ENCODE data around the gene TMEM147. TPM values are rescaled to one million over a fixed set of nuclear protein-coding genes. Genes with fewer than 3 reads are reported as not detected.

TMEM147 gene
- total RNA-seq, 1 donor from 2014 or later: 104 TPM

- Histone ChIP-seq H3K9me3 (no peaks in the 10 kb centered on the region), H3K4me3 (peak overlapping the region; percentile 16 to 30), H3K36me3 (no peaks in the 10 kb centered on the region), H3K4me1 (peaks cover 13% of the 10 kb centered on the region), H3K27me3 (no peaks in the 10 kb centered on the region), H3K27ac (no peak overlapping the region)
- no peak for TF ChIP-seq CTCF (IDR thresholded peaks at IDR 0.05)
- TF ChIP-seq POLR2AphosphoS5 (IDR thresholded peaks at IDR 0.05; ENCODE audit: insufficient read depth in 1 of 2, low read depth in 1 of 2): no peak
- no peak for TF ChIP-seq POLR2A (IDR thresholded peaks at IDR 0.05)
- intact Hi-C loops (cut with DNase I): no loop called here
- no peak for DNase-seq (ENCODE audit: extremely low spot score in 2 of 2)
Measured at GRCh38 chr19:35558400-35559280, 13.2 kb downstream of the TMEM147 start.

GRCh38 chr19:35559281-35559659 is 13.8 kb downstream of the TMEM147 start:
- Histone ChIP-seq H3K9me3 (no peaks in the 10 kb centered on the region), H3K36me3 (no peaks in the 10 kb centered on the region), H3K27ac (no peak overlapping the region), H3K27me3 (no peaks in the 10 kb centered on the region), H3K4me1 (peaks cover 13% of the 10 kb centered on the region), H3K4me3 (no peak overlapping the region)
- intact Hi-C loops (cut with DNase I): no loop called here
- TF ChIP-seq POLR2AphosphoS5 (IDR thresholded peaks at IDR 0.05; ENCODE audit: insufficient read depth in 1 of 2, low read depth in 1 of 2): no peak
- TF ChIP-seq POLR2A (IDR thresholded peaks at IDR 0.05): no peak
- TF ChIP-seq CTCF (IDR thresholded peaks at IDR 0.05): no peak
- no peak for DNase-seq (ENCODE audit: extremely low spot score in 2 of 2)

- TF ChIP-seq CTCF (IDR thresholded peaks at IDR 0.05): no peak
- no peak for TF ChIP-seq POLR2AphosphoS5 (IDR thresholded peaks at IDR 0.05; ENCODE audit: insufficient read depth in 1 of 2, low read depth in 1 of 2)
- TF ChIP-seq POLR2A (IDR thresholded peaks at IDR 0.05): no peak
Measured at GRCh38 chr19:35559781-35560180, 14.4 kb downstream of the TMEM147 start.

GRCh38 chr19:35560271-35560670 is 14.8 kb downstream of the TMEM147 start:
- DNase-seq (ENCODE audit: extremely low spot score in 2 of 2): no peak
- Histone ChIP-seq H3K27ac (no peak overlapping the region), H3K36me3 (no peaks in the 10 kb centered on the region), H3K4me3 (no peak overlapping the region), H3K9me3 (no peaks in the 10 kb centered on the region), H3K4me1 (peaks cover 13% of the 10 kb centered on the region), H3K27me3 (no peaks in the 10 kb centered on the region)
- intact Hi-C loops (cut with DNase I): no loop called here
- TF ChIP-seq CTCF (IDR thresholded peaks at IDR 0.05) (no peak), POLR2A (IDR thresholded peaks at IDR 0.05) (no peak), POLR2AphosphoS5 (IDR thresholded peaks at IDR 0.05; ENCODE audit: insufficient read depth in 1 of 2, low read depth in 1 of 2) (no peak)

More at GRCh38 chr19:35559781-35560180, 14.4 kb downstream of the TMEM147 start:
- Histone ChIP-seq H3K36me3 (no peaks in the 10 kb centered on the region), H3K9me3 (no peaks in the 10 kb centered on the region), H3K4me3 (no peak overlapping the region), H3K4me1 (peaks cover 13% of the 10 kb centered on the region), H3K27me3 (no peaks in the 10 kb centered on the region), H3K27ac (no peak overlapping the region)
- intact Hi-C loops (cut with DNase I): no loop called here
- no peak for DNase-seq (ENCODE audit: extremely low spot score in 2 of 2)

- H3K9me3 ChIP-seq: no peaks in the 10 kb centered on the region
- H3K4me3 ChIP-seq: no peak overlapping the region
- no peak for DNase-seq (ENCODE audit: extremely low spot score in 2 of 2)
- H3K27me3 ChIP-seq: no peaks in the 10 kb centered on the region
- intact Hi-C loops (cut with DNase I): no loop called here
- H3K27ac ChIP-seq: no peak overlapping the region
- H3K4me1 ChIP-seq: peaks cover 13% of the 10 kb centered on the region
- TF ChIP-seq CTCF (IDR thresholded peaks at IDR 0.05) (no peak), POLR2AphosphoS5 (IDR thresholded peaks at IDR 0.05; ENCODE audit: insufficient read depth in 1 of 2, low read depth in 1 of 2) (no peak), POLR2A (IDR thresholded peaks at IDR 0.05) (no peak)
- no peaks in the 10 kb centered on the region for H3K36me3 ChIP-seq
Measured at GRCh38 chr19:35560677-35561076, 15.3 kb downstream of the TMEM147 start.
